ENCODE measurements around the gene LRRC7.

DNA sequence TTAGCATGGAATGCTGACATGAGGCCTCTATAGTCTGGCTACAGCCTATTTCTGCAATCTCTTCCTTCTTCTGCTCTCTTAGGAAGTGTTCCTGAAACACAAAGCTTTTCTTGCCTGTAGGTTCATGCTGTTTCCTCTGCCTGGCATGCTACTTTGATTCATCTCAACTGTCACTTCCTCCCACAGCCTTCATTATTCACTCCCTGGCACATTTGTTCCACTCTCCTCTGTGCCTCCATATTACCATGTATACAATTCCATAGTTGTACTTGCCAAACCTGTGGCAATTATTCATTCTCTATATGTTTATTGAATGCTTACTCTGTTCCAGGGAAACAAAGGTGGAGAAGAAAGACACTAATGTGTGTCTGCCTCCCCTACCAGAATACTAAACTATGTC lies 210.2 kb downstream of the LRRC7 start:
- TF ChIP-seq SPEN (CRISPR knock-in tag; IDR thresholded peaks at IDR 0.05; ENCODE audit: low read depth) (no peak), FOSL1 (CRISPR knock-in tag; IDR thresholded peaks at IDR 0.05; ENCODE audit: borderline replicate concordance) (no peak), ZNF816 (CRISPR knock-in tag; IDR thresholded peaks at IDR 0.05; ENCODE audit: borderline replicate concordance) (no peak), CREM (IDR thresholded peaks at IDR 0.05) (no peak), CREM (CRISPR knock-in tag; IDR thresholded peaks at IDR 0.05) (no peak), CTCF (CRISPR knock-in tag; IDR thresholded peaks at IDR 0.05) (no peak), CHD2 (IDR thresholded peaks at IDR 0.05; ENCODE audit: low read depth, low read length) (no peak), ZNF670 (CRISPR knock-in tag; IDR thresholded peaks at IDR 0.05; ENCODE audit: borderline replicate concordance) (no peak), TAF1 (CRISPR knock-in tag; IDR thresholded peaks at IDR 0.05) (no peak), FIP1L1 (IDR thresholded peaks at IDR 0.05; ENCODE audit: borderline replicate concordance, insufficient read depth, low read depth, low read length) (no peak)

Data from HepG2 (cell line).